NCI-H1105 treated with DMSO at 0.1 percent for 48 hours (cell line): Measurements from ENCODE around the gene PITX2.

ENCODE experiments used
- DNase-seq: peaks from one replicate; lab custom pipeline; 2025; lab: John Stamatoyannopoulos, UW

Gene PITX2

GRCh38 chr4:110623718-110624397, 981 bp upstream of the PITX2 start:
- DNase-seq, result no peak

DNA sequence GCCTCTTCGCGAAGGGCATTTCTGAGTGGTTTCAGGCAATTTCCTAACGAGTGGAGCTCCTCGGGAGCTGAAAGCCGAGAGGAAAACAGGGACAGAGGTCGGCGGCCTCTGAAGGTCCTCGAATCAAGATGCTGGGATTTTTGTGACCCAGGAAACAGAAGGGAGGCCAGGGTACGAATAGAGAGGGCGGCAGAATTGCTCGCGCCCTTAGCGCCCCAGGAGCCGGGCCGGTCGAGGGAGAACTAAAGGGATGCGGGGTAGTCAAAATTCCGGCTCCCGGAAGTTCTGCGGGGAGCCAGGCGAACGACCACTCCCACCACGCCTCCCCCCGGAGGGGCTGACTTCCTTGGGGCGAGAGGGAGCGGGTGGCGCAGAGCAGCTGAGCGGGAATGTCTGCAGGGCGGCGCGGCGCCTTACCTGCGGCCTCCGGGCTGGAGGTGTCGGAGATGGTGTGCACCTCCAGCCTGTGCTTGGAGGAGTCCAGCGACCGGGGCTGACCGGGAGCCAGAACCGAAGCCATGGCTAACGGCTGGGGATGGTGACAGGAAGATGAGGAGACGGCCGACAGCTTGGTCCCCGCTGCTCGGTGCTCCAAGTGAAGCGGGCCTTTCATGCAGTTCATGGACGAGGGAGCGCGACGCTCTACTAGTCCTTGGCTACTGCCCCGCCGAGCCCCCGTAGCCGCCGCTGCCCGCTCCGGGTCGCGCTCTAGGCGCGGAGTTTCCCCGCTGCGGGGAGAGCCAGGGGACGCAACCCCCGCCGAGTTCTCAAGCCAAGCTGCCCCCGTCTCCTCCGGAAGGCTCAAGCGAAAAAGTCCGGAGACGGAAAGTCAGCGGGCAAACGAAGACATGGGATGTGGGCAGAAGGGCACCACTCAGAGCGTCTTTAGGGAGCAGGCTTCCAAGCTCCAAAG, 782 bp downstream of the PITX2 start:
- no peak for DNase-seq

DNA sequence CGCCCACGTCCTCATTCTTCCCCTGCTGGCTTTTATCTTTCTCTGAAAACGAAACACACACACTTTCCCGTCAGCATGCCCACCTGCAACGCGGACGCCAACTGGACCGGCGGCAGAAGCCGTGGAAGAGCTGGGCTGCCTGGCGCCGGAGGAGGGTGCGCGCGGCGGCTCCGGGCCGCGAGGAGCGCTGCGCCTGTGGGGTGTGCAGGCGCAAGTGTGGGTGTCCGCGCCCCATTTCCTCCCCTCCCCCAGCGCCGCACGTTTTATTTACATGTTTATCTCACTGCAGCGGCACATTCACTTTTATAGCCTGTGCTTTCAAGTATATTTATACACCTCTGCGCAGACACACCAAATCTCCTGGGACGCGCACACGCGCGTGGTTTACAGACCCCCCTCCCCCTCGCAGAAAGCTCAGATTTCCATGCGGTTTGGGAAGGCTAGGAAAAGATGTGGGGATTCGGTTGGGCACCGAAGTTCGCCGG, 1.5 kb downstream of the PITX2 start:
- no peak for DNase-seq

GRCh38 chr4:110620691-110621327, 2.1 kb downstream of the PITX2 start:
- no peak for DNase-seq

DNA sequence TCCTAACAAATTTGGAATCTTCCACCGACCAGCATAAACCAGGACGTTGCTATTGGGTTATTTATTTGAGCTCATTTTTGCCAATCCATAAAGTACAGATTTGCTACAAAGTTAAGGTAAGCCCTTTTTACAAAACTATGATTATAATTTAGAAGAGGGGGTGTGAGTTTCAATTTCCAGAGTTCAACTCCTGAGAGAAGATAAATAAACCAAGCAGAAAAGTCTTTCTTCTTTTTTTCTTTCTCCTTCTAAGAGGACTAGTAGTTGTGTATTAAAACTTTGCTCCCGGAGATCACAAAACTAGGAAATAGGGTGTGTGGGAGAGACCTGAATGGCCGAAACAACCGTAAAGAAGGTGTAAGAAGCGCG, 2.6 kb downstream of the PITX2 start:
- DNase-seq, result no peak

GRCh38 chr4:110619463-110620247, 3.2 kb downstream of the PITX2 start:
- DNase-seq, result no peak

GRCh38 chr4:110618581-110619462, 4.1 kb downstream of the PITX2 start:
- DNase-seq, result no peak

GRCh38 chr4:110617646-110618580, 5.0 kb downstream of the PITX2 start:
- DNase-seq, result peak; percentile 5

DNA sequence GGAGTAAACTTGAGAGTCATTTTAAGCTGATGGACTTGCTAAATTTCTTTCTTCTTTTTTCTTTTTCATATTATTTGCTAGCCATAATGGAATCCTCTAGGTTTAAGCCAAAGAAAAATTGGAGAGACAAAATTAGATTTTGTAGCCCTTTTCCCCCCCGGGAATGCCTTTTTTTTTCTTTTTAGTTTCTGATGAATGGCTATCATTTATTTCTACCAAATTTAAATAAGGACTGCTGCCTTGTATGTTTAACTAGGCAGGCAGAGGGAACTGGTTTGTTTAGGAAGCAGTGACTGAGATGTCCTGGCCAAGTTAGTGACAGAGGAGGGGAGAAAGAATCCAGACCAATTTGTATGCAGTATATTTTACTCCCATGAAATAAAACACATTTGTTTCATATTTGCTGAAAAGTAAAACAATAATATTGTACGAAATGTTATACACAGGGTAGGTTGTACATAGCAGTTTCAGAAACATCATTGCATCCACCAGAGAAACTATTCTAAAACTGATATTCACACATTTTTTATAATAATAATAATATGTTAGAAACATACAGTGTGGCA, 5.7 kb downstream of the PITX2 start:
- DNase-seq, result no peak

GRCh38 chr4:110616238-110617074, 6.4 kb downstream of the PITX2 start:
- DNase-seq, result no peak

GRCh38 chr4:110615353-110616237, 7.3 kb downstream of the PITX2 start:
- DNase-seq, result no peak

GRCh38 chr4:110614976-110615352, 7.9 kb downstream of the PITX2 start:
- DNase-seq, result no peak

DNA sequence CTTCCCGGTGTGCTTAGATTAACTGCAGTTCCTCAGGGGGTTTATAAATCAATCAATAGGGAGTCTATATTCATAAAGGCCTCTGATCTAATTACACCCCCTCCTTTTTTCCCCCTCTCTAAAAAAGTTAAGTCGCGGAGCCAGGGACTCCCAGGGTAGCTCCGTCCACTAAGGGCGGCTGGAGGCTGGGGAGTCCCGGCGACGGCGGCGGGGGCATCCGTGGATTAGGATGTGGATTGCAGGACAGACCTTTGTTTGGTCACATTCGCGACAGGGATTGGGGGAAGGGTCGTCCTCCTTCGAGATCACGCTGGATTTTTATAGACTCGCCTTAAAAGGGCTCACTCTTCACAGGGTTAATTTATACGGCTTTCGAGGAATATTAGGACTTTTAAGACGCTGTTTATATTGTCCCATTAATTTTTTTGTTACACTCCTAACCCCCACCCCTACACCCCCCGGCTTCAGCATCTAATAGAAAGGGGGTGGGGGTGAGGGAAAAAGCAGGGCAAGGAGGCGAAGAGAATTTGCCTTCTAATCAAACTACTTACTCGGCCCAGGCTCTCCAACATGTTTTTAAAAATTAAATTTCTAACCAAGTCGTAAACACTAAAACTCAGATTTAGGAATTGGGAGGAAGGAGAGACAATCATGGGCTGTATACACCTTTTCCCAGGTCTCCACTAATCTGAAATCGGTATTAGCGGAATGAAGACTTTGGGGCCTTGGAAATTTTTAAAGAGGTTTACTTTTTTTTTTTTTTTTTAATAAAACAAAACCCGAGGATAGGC, 8.5 kb downstream of the PITX2 start:
- no peak for DNase-seq

- DNase-seq, result no peak
Measured at GRCh38 chr4:110613745-110614144, 9.1 kb downstream of the PITX2 start.

DNA sequence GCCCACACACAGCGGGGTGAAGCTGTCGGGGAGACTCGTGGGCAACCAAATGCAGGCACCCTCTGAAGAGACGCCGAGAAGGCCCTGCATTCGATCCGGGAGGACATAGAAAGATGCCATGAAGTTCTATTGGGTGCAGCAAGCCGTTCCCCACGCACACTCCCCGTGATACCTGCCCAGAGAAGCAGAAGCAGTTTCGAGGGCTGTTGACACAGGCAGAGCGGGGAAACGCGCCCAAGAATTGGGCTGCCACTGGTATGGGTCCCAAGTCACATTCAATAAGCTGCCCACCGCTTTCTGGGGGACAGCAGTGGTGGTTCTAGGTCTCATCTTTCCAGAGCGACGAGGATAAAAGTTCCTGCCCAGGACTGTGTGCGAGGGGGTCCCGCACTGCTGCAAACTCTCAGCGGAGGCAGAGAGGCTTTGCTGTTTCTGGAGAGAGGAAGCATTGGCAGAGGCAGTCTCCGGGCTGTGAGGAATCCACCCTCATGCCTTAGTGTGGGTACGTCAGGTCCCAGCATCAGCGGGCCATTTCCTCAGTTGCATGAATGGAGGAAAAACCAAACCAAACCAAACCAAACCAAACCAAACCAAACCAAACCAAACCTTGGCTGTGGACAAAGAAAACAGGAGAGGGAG, 10.1 kb downstream of the PITX2 start:
- no peak for DNase-seq

- DNase-seq, result no peak
Measured at GRCh38 chr4:110611968-110612447, 10.9 kb downstream of the PITX2 start.
